SU-DHL-6 (cell line): Measurements from ENCODE around the gene PRAMEF11.
"Not testable (repeated sequence)": the region's sequence is repeated elsewhere in the genome, so short reads cannot be mapped to it uniquely, and the experiment has no call there.

Source experiments
- CTCF ChIP-seq: fragments of 200-600 bp; sonication (generic); IDR thresholded peaks from one replicate; pipeline ENCODE4 v1.5.1; 2017; ENCODE audit warnings: antibody characterized with exemption, mild to moderate bottlenecking, low read length, moderate library complexity; ENCODE audit not compliant: insufficient read depth, poor library complexity, severe bottlenecking
- EZH2phosphoT487 ChIP-seq: fragments of 200-600 bp; sonication (generic), shearing (Covaris generic); conservative IDR thresholded peaks from 2 replicates; pipeline ENCODE4 v1.6.1; 2018; ENCODE audit warnings: mild to moderate bottlenecking, antibody characterized with exemption, low read length, moderate library complexity, mixed read lengths

- not testable (repeated sequence) for TF ChIP-seq CTCF, EZH2phosphoT487
These were observed 2.0 kb upstream of the PRAMEF11 start for GRCh38 chr1:12833251-12833650.
